Endodermal cell (in vitro differentiated cells): ENCODE measurements around the gene RBMS3. TPM values are rescaled to one million over a fixed set of nuclear protein-coding genes. Genes with fewer than 3 reads are reported as not detected.

ENCODE experiments used
- DNase-seq: peaks from one replicate; pipeline ENCODE4 v3.0.0-alpha.2; 2017
- H3K27ac ChIP-seq: 2 replicates; pipeline ENCODE4 v1.5.1; 2013; ENCODE audit warnings: mild to moderate bottlenecking, low read depth, low read length, moderate library complexity
- H3K27me3 ChIP-seq: 2 replicates; pipeline ENCODE4 v1.6.1; 2013; ENCODE audit warnings: mild to moderate bottlenecking, low read length, moderate library complexity; ENCODE audit not compliant: insufficient read depth, control insufficient read depth, poor library complexity, severe bottlenecking
- H3K36me3 ChIP-seq: 2 replicates; pipeline ENCODE4 v1.7.0; 2013; ENCODE audit warnings: mild to moderate bottlenecking, low read length, moderate library complexity; ENCODE audit not compliant: control insufficient read depth, insufficient read depth
- H3K4me1 ChIP-seq: one replicate; pipeline ENCODE4 v1.7.0; 2013; ENCODE audit warnings: low read length; ENCODE audit not compliant: control insufficient read depth, insufficient read depth
- H3K4me3 ChIP-seq: 2 replicates; pipeline ENCODE4 v1.5.1; 2013; ENCODE audit warnings: mild to moderate bottlenecking, low read length, moderate library complexity
- H3K9ac ChIP-seq: 2 replicates; pipeline ENCODE4 v1.6.1; 2013; ENCODE audit warnings: mild to moderate bottlenecking, low read length, moderate library complexity; ENCODE audit not compliant: poor library complexity, severe bottlenecking; ENCODE audit errors: extremely low read depth
- H3K9me3 ChIP-seq: 2 replicates; pipeline ENCODE4 v1.6.1; 2013; ENCODE audit warnings: mild to moderate bottlenecking, low read length, moderate library complexity; ENCODE audit not compliant: control insufficient read depth
- H3K27ac Mint-ChIP-seq: 2 replicates; pipeline ENCODE4 v1.8.0; 2020; ENCODE audit warnings: mixed read lengths
- H3K27me3 Mint-ChIP-seq: 2 replicates; pipeline ENCODE4 v1.8.0; 2021; ENCODE audit warnings: mild to moderate bottlenecking, mixed read lengths; ENCODE audit not compliant: insufficient read depth
- H3K36me3 Mint-ChIP-seq: 2 replicates; pipeline ENCODE4 v1.8.0; 2020; ENCODE audit warnings: low read depth, mixed read lengths
- H3K4me1 Mint-ChIP-seq: 2 replicates; pipeline ENCODE4 v1.8.0; 2020; ENCODE audit warnings: mixed read lengths
- H3K4me3 Mint-ChIP-seq: 2 replicates; pipeline ENCODE4 v1.8.0; 2020; ENCODE audit warnings: mild to moderate bottlenecking, moderate library complexity, mixed read lengths
- H3K9me3 Mint-ChIP-seq: 2 replicates; pipeline ENCODE4 v1.8.0; 2020; ENCODE audit warnings: mild to moderate bottlenecking, mixed read lengths
- CTCF ChIP-seq: fragments of 200-600 bp; sonication (generic); conservative IDR thresholded peaks from 2 replicates; pipeline ENCODE4 v1.5.0; 2021; ENCODE audit warnings: antibody characterized with exemption, mild to moderate bottlenecking
- WGBS, 2 experiments: methylation state at CpG; one replicate each; pipeline versions ENCODE4 v1.1.5 to v1.1.7; 2013; ENCODE audit warnings: missing lambda C conversion rate in 2 of 2, mixed read lengths in 1 of 2; ENCODE audit not compliant: insufficient coverage in 1 of 2, insufficient read length in 1 of 2; 5-methylcytosine and 5-hydroxymethylcytosine counted together
- total RNA-seq, 2 donors: library from RNA; stranded (reverse); fragmentation: NEBNext Ultra II Directional in 1 of 2; extraction: Animal tissue kit (Norgen Biotek cat#: 25700) in 1 of 2; gene quantifications; 2 replicates in 1 of 2; 3 replicates in 1 of 2; pipeline ENCODE4 v1.2.1, GENCODE V29; 2021

Gene RBMS3
- total RNA-seq, 2 donors from 2014 or later = 2.0 to 7.3 TPM

- no peaks in the 10 kb centered on the region for H3K4me1 ChIP-seq
- Mint-ChIP-seq H3K9me3 (no peaks in the 10 kb centered on the region), H3K27ac (no peak overlapping the region), H3K36me3 (no peaks in the 10 kb centered on the region), H3K4me3 (no peak overlapping the region), H3K4me1 (no peaks in the 10 kb centered on the region), H3K27me3 (no peaks in the 10 kb centered on the region)
- 96 to 100% methylated on average over 3 to 4 of the region's 4 CpGs for WGBS, 2 experiments
- H3K36me3 ChIP-seq = no peaks in the 10 kb centered on the region
- no peak overlapping the region for H3K27ac ChIP-seq
- no peak for TF ChIP-seq CTCF
- H3K4me3 ChIP-seq = no peak overlapping the region
- no peak for DNase-seq
- H3K27me3 ChIP-seq = no peaks in the 10 kb centered on the region
- H3K9me3 ChIP-seq = no peaks in the 10 kb centered on the region
- no peak overlapping the region for H3K9ac ChIP-seq
Measured at GRCh38 chr3:29265509-29266072, 15.3 kb upstream of the RBMS3 start.

- H3K27ac Mint-ChIP-seq = no peak overlapping the region
- Histone ChIP-seq H3K4me3 (no peak overlapping the region), H3K36me3 (no peaks in the 10 kb centered on the region), H3K27ac (no peak overlapping the region), H3K9ac (no peak overlapping the region), H3K9me3 (no peaks in the 10 kb centered on the region), H3K27me3 (no peaks in the 10 kb centered on the region), H3K4me1 (no peaks in the 10 kb centered on the region)
- DNase-seq = no peak
- no peaks in the 10 kb centered on the region for H3K9me3 Mint-ChIP-seq
- H3K4me3 Mint-ChIP-seq = no peak overlapping the region
- no peaks in the 10 kb centered on the region for H3K4me1 Mint-ChIP-seq
- 94 to 95% methylated on average over 4 of the region's 4 CpGs for WGBS, 2 experiments
- H3K27me3 Mint-ChIP-seq = no peaks in the 10 kb centered on the region
- no peaks in the 10 kb centered on the region for H3K36me3 Mint-ChIP-seq
- no peak for TF ChIP-seq CTCF
Measured at GRCh38 chr3:29267226-29267625, 13.6 kb upstream of the RBMS3 start.

- H3K27me3 Mint-ChIP-seq = no peaks in the 10 kb centered on the region
- no peaks in the 10 kb centered on the region for H3K9me3 Mint-ChIP-seq
- H3K4me3 Mint-ChIP-seq = no peak overlapping the region
- Histone ChIP-seq H3K4me1 (no peaks in the 10 kb centered on the region), H3K36me3 (no peaks in the 10 kb centered on the region), H3K4me3 (no peak overlapping the region), H3K9me3 (no peaks in the 10 kb centered on the region), H3K27ac (no peak overlapping the region), H3K9ac (no peak overlapping the region), H3K27me3 (no peaks in the 10 kb centered on the region)
- no peak for TF ChIP-seq CTCF
- WGBS, 2 experiments = 92% methylated on average over 2 of the region's 2 CpGs; no CpG with 5 or more reads in 1 of the 2 experiments
- H3K36me3 Mint-ChIP-seq = no peaks in the 10 kb centered on the region
- DNase-seq = no peak
- H3K27ac Mint-ChIP-seq = no peak overlapping the region
- H3K4me1 Mint-ChIP-seq = no peaks in the 10 kb centered on the region
Measured at GRCh38 chr3:29268651-29269050, 12.2 kb upstream of the RBMS3 start.
